HL-60 (cell line): ENCODE data around the gene RUNX2.

ENCODE experiments used
- GABPA ChIP-seq: IDR thresholded peaks from 2 replicates; pipeline ENCODE4 v1.6.1; 2012; ENCODE audit warnings: low read depth
- POLR2AphosphoS5 ChIP-seq: IDR thresholded peaks from 2 replicates; pipeline ENCODE4 v1.6.1; 2012; ENCODE audit warnings: low read depth
- TF ChIP-seq, protein P1 (sequence below): IDR thresholded peaks from one replicate; pipeline ENCODE4 v1.5.1; 2011; ENCODE audit warnings: low read length, control low read depth, inconsistent platforms; ENCODE audit not compliant: insufficient read depth
- TF ChIP-seq, protein P2 (sequence below): IDR thresholded peaks from 2 replicates; pipeline ENCODE4 v1.6.1; 2012; ENCODE audit warnings: low read depth; ENCODE audit not compliant: insufficient replicate concordance

DNA sequence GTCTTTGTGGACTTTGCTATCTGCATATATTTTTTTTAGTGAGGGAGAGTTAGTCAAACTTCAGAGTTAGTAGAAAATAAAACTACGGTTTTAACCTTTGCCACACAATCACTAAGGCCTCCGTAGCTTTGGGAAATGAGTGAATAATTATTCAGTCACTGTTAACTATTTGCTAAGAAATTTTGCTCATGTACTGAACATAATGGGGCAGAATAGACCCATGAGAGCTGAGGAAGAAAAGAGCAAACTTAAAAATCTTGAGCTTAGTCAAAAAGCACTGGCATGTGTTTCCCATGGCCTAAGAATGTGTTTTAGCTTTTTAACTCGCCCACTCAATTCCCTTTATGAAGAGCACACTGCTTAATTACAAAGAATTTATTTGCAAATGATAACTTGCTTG lies 110.0 kb downstream of the RUNX2 start:
- TF ChIP-seq POLR2AphosphoS5 (no peak), GABPA (no peak)
- TF ChIP-seq, protein P1, sequence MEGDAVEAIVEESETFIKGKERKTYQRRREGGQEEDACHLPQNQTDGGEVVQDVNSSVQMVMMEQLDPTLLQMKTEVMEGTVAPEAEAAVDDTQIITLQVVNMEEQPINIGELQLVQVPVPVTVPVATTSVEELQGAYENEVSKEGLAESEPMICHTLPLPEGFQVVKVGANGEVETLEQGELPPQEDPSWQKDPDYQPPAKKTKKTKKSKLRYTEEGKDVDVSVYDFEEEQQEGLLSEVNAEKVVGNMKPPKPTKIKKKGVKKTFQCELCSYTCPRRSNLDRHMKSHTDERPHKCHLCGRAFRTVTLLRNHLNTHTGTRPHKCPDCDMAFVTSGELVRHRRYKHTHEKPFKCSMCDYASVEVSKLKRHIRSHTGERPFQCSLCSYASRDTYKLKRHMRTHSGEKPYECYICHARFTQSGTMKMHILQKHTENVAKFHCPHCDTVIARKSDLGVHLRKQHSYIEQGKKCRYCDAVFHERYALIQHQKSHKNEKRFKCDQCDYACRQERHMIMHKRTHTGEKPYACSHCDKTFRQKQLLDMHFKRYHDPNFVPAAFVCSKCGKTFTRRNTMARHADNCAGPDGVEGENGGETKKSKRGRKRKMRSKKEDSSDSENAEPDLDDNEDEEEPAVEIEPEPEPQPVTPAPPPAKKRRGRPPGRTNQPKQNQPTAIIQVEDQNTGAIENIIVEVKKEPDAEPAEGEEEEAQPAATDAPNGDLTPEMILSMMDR: no peak
- TF ChIP-seq, protein P2, sequence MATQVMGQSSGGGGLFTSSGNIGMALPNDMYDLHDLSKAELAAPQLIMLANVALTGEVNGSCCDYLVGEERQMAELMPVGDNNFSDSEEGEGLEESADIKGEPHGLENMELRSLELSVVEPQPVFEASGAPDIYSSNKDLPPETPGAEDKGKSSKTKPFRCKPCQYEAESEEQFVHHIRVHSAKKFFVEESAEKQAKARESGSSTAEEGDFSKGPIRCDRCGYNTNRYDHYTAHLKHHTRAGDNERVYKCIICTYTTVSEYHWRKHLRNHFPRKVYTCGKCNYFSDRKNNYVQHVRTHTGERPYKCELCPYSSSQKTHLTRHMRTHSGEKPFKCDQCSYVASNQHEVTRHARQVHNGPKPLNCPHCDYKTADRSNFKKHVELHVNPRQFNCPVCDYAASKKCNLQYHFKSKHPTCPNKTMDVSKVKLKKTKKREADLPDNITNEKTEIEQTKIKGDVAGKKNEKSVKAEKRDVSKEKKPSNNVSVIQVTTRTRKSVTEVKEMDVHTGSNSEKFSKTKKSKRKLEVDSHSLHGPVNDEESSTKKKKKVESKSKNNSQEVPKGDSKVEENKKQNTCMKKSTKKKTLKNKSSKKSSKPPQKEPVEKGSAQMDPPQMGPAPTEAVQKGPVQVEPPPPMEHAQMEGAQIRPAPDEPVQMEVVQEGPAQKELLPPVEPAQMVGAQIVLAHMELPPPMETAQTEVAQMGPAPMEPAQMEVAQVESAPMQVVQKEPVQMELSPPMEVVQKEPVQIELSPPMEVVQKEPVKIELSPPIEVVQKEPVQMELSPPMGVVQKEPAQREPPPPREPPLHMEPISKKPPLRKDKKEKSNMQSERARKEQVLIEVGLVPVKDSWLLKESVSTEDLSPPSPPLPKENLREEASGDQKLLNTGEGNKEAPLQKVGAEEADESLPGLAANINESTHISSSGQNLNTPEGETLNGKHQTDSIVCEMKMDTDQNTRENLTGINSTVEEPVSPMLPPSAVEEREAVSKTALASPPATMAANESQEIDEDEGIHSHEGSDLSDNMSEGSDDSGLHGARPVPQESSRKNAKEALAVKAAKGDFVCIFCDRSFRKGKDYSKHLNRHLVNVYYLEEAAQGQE: no peak
